HG03025 (cell line): ENCODE data around the gene ATP9A.
"Not testable (repeated sequence)": the region's sequence is repeated elsewhere in the genome, so short reads cannot be mapped to it uniquely, and the experiment has no call there.

Experiments used
- ATAC-seq: cut with Tn5 transposase; IDR thresholded peaks from one replicate; pipeline ENCODE4 v1.9.1; 2021; ENCODE audit warnings: mild to moderate bottlenecking, moderate library complexity; ENCODE audit not compliant: unreplicated experiment, low FRiP score

ATP9A gene

GRCh38 chr20:51698252-51698651 is 69.9 kb downstream of the ATP9A start:
- no peak for ATAC-seq

- ATAC-seq: no peak
Measured at GRCh38 chr20:51697096-51697826, 70.9 kb downstream of the ATP9A start.

- ATAC-seq: no peak
Measured at GRCh38 chr20:51696304-51697071, 71.7 kb downstream of the ATP9A start.

GRCh38 chr20:51695574-51696303 is 72.5 kb downstream of the ATP9A start:
- ATAC-seq: no peak

GRCh38 chr20:51692806-51693400 is 75.3 kb downstream of the ATP9A start:
- ATAC-seq: no peak

- no peak for ATAC-seq
Measured at GRCh38 chr20:51691703-51692102, 76.5 kb downstream of the ATP9A start.

- no peak for ATAC-seq
Measured at GRCh38 chr20:51688600-51689244, 79.5 kb downstream of the ATP9A start.

GRCh38 chr20:51687630-51688029 is 80.6 kb downstream of the ATP9A start:
- ATAC-seq: no peak

GRCh38 chr20:51687108-51687507 is 81.1 kb downstream of the ATP9A start:
- ATAC-seq: no peak

- ATAC-seq: not testable (repeated sequence)
Measured at GRCh38 chr20:51685494-51685893, 82.7 kb downstream of the ATP9A start.

GRCh38 chr20:51680067-51680749 is 88.0 kb downstream of the ATP9A start:
- ATAC-seq: no peak

GRCh38 chr20:51679254-51679921 is 88.8 kb downstream of the ATP9A start:
- ATAC-seq: no peak

- ATAC-seq: no peak
Measured at GRCh38 chr20:51678026-51678697, 90.0 kb downstream of the ATP9A start.

GRCh38 chr20:51668947-51669346 is 99.2 kb downstream of the ATP9A start:
- no peak for ATAC-seq

- ATAC-seq: no peak
Measured at GRCh38 chr20:51668515-51668914, 99.7 kb downstream of the ATP9A start.

GRCh38 chr20:51667491-51667890 is 100.7 kb downstream of the ATP9A start:
- ATAC-seq: no peak

- no peak for ATAC-seq
Measured at GRCh38 chr20:51667002-51667408, 101.2 kb downstream of the ATP9A start.

- no peak for ATAC-seq
Measured at GRCh38 chr20:51666126-51666525, 102.1 kb downstream of the ATP9A start.
